HepG2 (cell line): ENCODE results near the gene SYT10. TPM values are rescaled to one million over a fixed set of nuclear protein-coding genes. Genes with fewer than 3 reads are reported as not detected.

Experiments used
- ATAC-seq: fragments of 200-7000 bp; cut with Tn5 transposase; 3 replicates; pipeline ENCODE4 v1.9.1; 2020; ENCODE audit warnings: mild to moderate bottlenecking, moderate library complexity
- BruUV-seq: library from RNA; stranded (reverse); fragments of 400-500 nt; replicated peaks from 2 replicates; lab custom pipeline; 2021; lab: Mats Ljungman, UMichigan
- CTCF ChIA-PET: fragments of 300-600 bp; formaldehyde crosslinking; extraction: SDS; loops from one replicate; lab custom pipeline; 2021; ENCODE audit warnings: low total read pairs, inconsistent platforms, low intra/inter-chr PET ratio; lab: Yijun Ruan, JAX
- POLR2A ChIA-PET: fragments of 350-600 bp; sonication (Branson Sonifier 250); formaldehyde crosslinking; loops from one replicate; lab custom pipeline; 2020; ENCODE audit warnings: antibody characterized with exemption, inconsistent platforms; lab: Yijun Ruan, JAX
- DNase-seq: peaks from one replicate; pipeline ENCODE4 v3.0.0-alpha.2; 2015; ENCODE audit warnings: low spot score
- FAIRE-seq: peaks from 3 replicates; lab custom pipeline; 2011; peaks lifted over from hg19 to GRCh38; lab: Jason Lieb, UNC
- H2AFZ ChIP-seq: one replicate; pipeline ENCODE4 v1.6.1; 2011; ENCODE audit warnings: low read length, inconsistent platforms
- H3K27ac ChIP-seq: fragments of 300-600 bp; 3 replicates; pipeline ENCODE4 v1.8.0; 2011; ENCODE audit warnings: mixed run types, mild to moderate bottlenecking, mixed read lengths, low read length, inconsistent platforms; ENCODE audit not compliant: insufficient read depth; ENCODE audit errors: extremely low read length
- H3K27me3 ChIP-seq, 2 experiments: fragments of 200-600 bp in 1 of 2; 2 replicates in 1 of 2; 3 replicates in 1 of 2; pipeline versions ENCODE4 v1.6.0 to v1.8.0; 2011; ENCODE audit warnings: low read length in 2 of 2, mild to moderate bottlenecking in 2 of 2, moderate library complexity in 2 of 2, inconsistent platforms in 1 of 2; ENCODE audit not compliant: insufficient read depth in 2 of 2, control insufficient read depth in 1 of 2
- H3K36me3 ChIP-seq, 2 experiments: fragments of 200-600 bp in 1 of 2; replicated peaks in 1 of 2; 2 replicates in 1 of 2; 3 replicates in 1 of 2; pipeline versions ENCODE4 v1.5.1 to v1.8.0; 2011; ENCODE audit warnings: low read length in 2 of 2, inconsistent platforms in 1 of 2; ENCODE audit not compliant: insufficient read depth in 2 of 2, control insufficient read depth in 1 of 2
- H3K4me1 ChIP-seq: 2 replicates; pipeline ENCODE4 v1.5.1; 2012; ENCODE audit warnings: low read length, inconsistent platforms; ENCODE audit not compliant: insufficient read depth
- H3K4me2 ChIP-seq: 2 replicates; pipeline ENCODE4 v1.6.0; 2011; ENCODE audit warnings: low read depth, low read length, inconsistent platforms
- H3K4me3 ChIP-seq, 3 experiments: fragments of 200-600 bp in 1 of 3; sonication (generic), shearing (Covaris generic) in 1 of 3; replicated peaks in 1 of 3; 2 replicates each; pipeline ENCODE4 v1.5.1; 2011 to 2016; ENCODE audit warnings: low read length in 3 of 3, inconsistent platforms in 2 of 3, low read depth in 2 of 3, mild to moderate bottlenecking in 2 of 3, control low read depth in 1 of 3, mixed read lengths in 1 of 3; ENCODE audit not compliant: insufficient read depth in 1 of 3
- H3K79me2 ChIP-seq: one replicate; pipeline ENCODE4 v1.6.1; 2011; ENCODE audit warnings: low read length, inconsistent platforms; ENCODE audit not compliant: insufficient read depth
- H3K9ac ChIP-seq: 2 replicates; pipeline ENCODE4 v1.6.0; 2011; ENCODE audit warnings: mild to moderate bottlenecking, low read depth, low read length, inconsistent platforms; ENCODE audit not compliant: insufficient read depth
- H3K9me3 ChIP-seq: 2 replicates; pipeline ENCODE4 v1.5.1; 2012; ENCODE audit warnings: mild to moderate bottlenecking, low read length
- H4K20me1 ChIP-seq: 2 replicates; pipeline ENCODE4 v1.6.0; 2011; ENCODE audit warnings: inconsistent platforms, mild to moderate bottlenecking, low read length, moderate library complexity; ENCODE audit not compliant: insufficient read depth
- AFF4 ChIP-seq: sonication (generic); formaldehyde crosslinking; IDR thresholded peaks from 2 replicates; pipeline ENCODE4 v1.4.0; 2020; ENCODE audit warnings: missing genetic modification reagents
- CC2D1A ChIP-seq: sonication (generic); formaldehyde crosslinking; IDR thresholded peaks from 2 replicates; pipeline ENCODE4 v1.8.1; 2023; ENCODE audit warnings: mild to moderate bottlenecking, missing genetic modification reagents
- CSRNP2 ChIP-seq: sonication (generic); formaldehyde crosslinking; conservative IDR thresholded peaks from 2 replicates; pipeline ENCODE4 v1.8.0; 2022; ENCODE audit warnings: low read depth, missing genetic modification reagents
- DDIT3 ChIP-seq: sonication (generic); formaldehyde crosslinking; IDR thresholded peaks from 2 replicates; pipeline ENCODE4 v1.4.0; 2020; ENCODE audit warnings: mild to moderate bottlenecking, missing genetic modification reagents
- FLYWCH1 ChIP-seq: sonication (generic); formaldehyde crosslinking; IDR thresholded peaks from 2 replicates; pipeline ENCODE4 v1.8.1; 2023; ENCODE audit warnings: mild to moderate bottlenecking, missing genetic modification reagents
- GRHL1 ChIP-seq: sonication (generic); formaldehyde crosslinking; conservative IDR thresholded peaks from 2 replicates; pipeline ENCODE4 v1.8.0; 2022; ENCODE audit warnings: missing genetic modification reagents
- HOMEZ ChIP-seq: IDR thresholded peaks from 2 replicates; pipeline ENCODE4 v1.6.1; 2016; ENCODE audit warnings: low read depth
- MTA1 ChIP-seq: sonication (generic); formaldehyde crosslinking; IDR thresholded peaks from 2 replicates; pipeline ENCODE4 v1.4.0; 2020; ENCODE audit warnings: missing genetic modification reagents, mild to moderate bottlenecking, borderline replicate concordance
- MTA3 ChIP-seq: sonication (generic); formaldehyde crosslinking; IDR thresholded peaks from 2 replicates; pipeline ENCODE4 v1.4.0; 2020; ENCODE audit warnings: missing genetic modification reagents
- NR2F2 ChIP-seq: IDR thresholded peaks from 2 replicates; pipeline ENCODE4 v1.6.1; 2012; ENCODE audit warnings: low read depth, inconsistent platforms, borderline replicate concordance
- PCBP2 ChIP-seq: fragments of 200-400 bp; formaldehyde crosslinking; optimal IDR thresholded peaks from 2 replicates; pipeline ENCODE3; 2018; ENCODE audit warnings: low read length, low read depth; ENCODE audit not compliant: poor library complexity, severe bottlenecking
- POGZ ChIP-seq: sonication (generic); formaldehyde crosslinking; IDR thresholded peaks from 2 replicates; pipeline ENCODE4 v1.4.0; 2020; ENCODE audit warnings: mild to moderate bottlenecking, missing genetic modification reagents
- TCF12 ChIP-seq, 2 experiments: fragments of 450-650 bp in 1 of 2; sonication (generic) in 1 of 2; formaldehyde crosslinking in 1 of 2; IDR thresholded peaks; 2 replicates each; pipeline versions ENCODE4 v1.6.1 to v1.8.0; 2017 to 2022; ENCODE audit warnings: antibody characterized with exemption in 1 of 2, mild to moderate bottlenecking in 1 of 2, missing genetic modification reagents in 1 of 2, moderate library complexity in 1 of 2
- YEATS4 ChIP-seq: sonication (generic); formaldehyde crosslinking; IDR thresholded peaks from 2 replicates; pipeline ENCODE4 v1.4.0; 2020; ENCODE audit warnings: missing genetic modification reagents, borderline replicate concordance
- ZBTB7B ChIP-seq: sonication (generic); formaldehyde crosslinking; IDR thresholded peaks from 2 replicates; pipeline ENCODE4 v1.4.0; 2020; ENCODE audit warnings: missing genetic modification reagents
- ZNF343 ChIP-seq: sonication (generic); formaldehyde crosslinking; IDR thresholded peaks from 2 replicates; pipeline ENCODE4 v1.4.0; 2020; ENCODE audit warnings: mild to moderate bottlenecking, missing genetic modification reagents
- ZSCAN20 ChIP-seq: sonication (generic); formaldehyde crosslinking; IDR thresholded peaks from 2 replicates; pipeline ENCODE4 v1.4.0; 2020; ENCODE audit warnings: missing genetic modification reagents, mild to moderate bottlenecking, borderline replicate concordance
- WGBS: methylation state at CpG from one replicate; pipeline ENCODE4 v1.1.6; 2017; ENCODE audit warnings: low lambda C conversion rate; 5-methylcytosine and 5-hydroxymethylcytosine counted together
- in situ Hi-C: cut with HindIII; loops from 2 replicates; pipeline ENCODE4 v1.10.0; 2017; ENCODE audit warnings: low pct_unique_long_range_greater_than_20kb; ENCODE audit not compliant: extremely low pct_ligation_motif_present
- intact Hi-C: fragments of 100-400 bp; cut with micrococcal nuclease; formaldehyde crosslinking; loops from one replicate; pipeline ENCODE4 v1.10.0; 2022; ENCODE audit not compliant: unreplicated experiment
- polyA plus RNA-seq, 8 experiments: library from polyadenylated mRNA; depleted of rRNA in 3 of 8; stranded (reverse) in 7 of 8; unstranded in 1 of 8; fragments of >200 nt; fragmentation: Illumina TruSeq in 4 of 8; extraction: Trizol in 4 of 8; gene quantifications; 2 replicates each; pipeline versions ENCODE4 v1.2.1 to v1.2.3, GENCODE V29; 2011 to 2016; ENCODE audit warnings: low read depth in 4 of 8, missing spikeins in 1 of 8, mixed read lengths in 1 of 8; ENCODE audit not compliant: insufficient read depth in 1 of 8
- total RNA-seq, 5 experiments: library from RNA; depleted of rRNA; stranded (reverse); fragments of >200 nt; fragmentation: Illumina TruSeq; extraction: Trizol; gene quantifications; 2 replicates each; pipeline ENCODE4 v1.2.3, GENCODE V29; 2016; ENCODE audit warnings: low read depth in 1 of 5

The SYT10 gene
- total and polyA plus RNA-seq, 2 of the 13 experiments (the other 11 are each of a cell fraction or from before 2014, with no cell fraction given) = not detected

- no peak for FAIRE-seq
- BruUV-seq = no TSS peak
These were observed 8.0 kb downstream of the SYT10 start for GRCh38 chr12:33431648-33432047.

More at GRCh38 chr12:33431648-33432047, 8.0 kb downstream of the SYT10 start:
- no peaks in the 10 kb centered on the region for H3K9me3 ChIP-seq
- no peaks in the 10 kb centered on the region for H3K36me3 ChIP-seq
- no peaks in the 10 kb centered on the region for H4K20me1 ChIP-seq
- H3K79me2 ChIP-seq = no peaks in the 10 kb centered on the region
- ATAC-seq (no peak), DNase-seq (no peak)
- no peak overlapping the region for H3K27ac ChIP-seq
- no peak overlapping the region for H3K9ac ChIP-seq
- H3K27me3 ChIP-seq = no peaks in the 10 kb centered on the region
- in situ Hi-C loops = no loop called here
- ChIA-PET POLR2A (no interaction called here), CTCF (no interaction called here)
- WGBS = 53% methylated on average over 1 of the region's 1 CpG
- no peaks in the 10 kb centered on the region for H3K4me1 ChIP-seq
- intact Hi-C loops = no loop called here
- no peak overlapping the region for H2AFZ ChIP-seq
- H3K4me3 ChIP-seq = no peak overlapping the region
- TF ChIP-seq GRHL1 (CRISPR knock-in tag) = no peak
- TF ChIP-seq MTA1 (CRISPR knock-in tag) = no peak
- no peak for TF ChIP-seq AFF4 (CRISPR knock-in tag)
- TF ChIP-seq ZBTB7B (CRISPR knock-in tag) = no peak
- TF ChIP-seq DDIT3 (CRISPR knock-in tag) = no peak
- TF ChIP-seq CC2D1A (CRISPR knock-in tag) = no peak
- no peak for TF ChIP-seq HOMEZ (CRISPR knock-in tag)
- TF ChIP-seq TCF12 (IDR thresholded peaks at IDR 0.05) = no peak
- no peak for TF ChIP-seq TCF12 (CRISPR knock-in tag; IDR thresholded peaks at IDR 0.05)
- TF ChIP-seq NR2F2 = no peak
- no peak for TF ChIP-seq YEATS4 (CRISPR knock-in tag)
- TF ChIP-seq ZSCAN20 (CRISPR knock-in tag) = no peak
- no peak for TF ChIP-seq POGZ (CRISPR knock-in tag)
- no peak for TF ChIP-seq CSRNP2
- no peak for TF ChIP-seq ZNF343 (CRISPR knock-in tag)
- TF ChIP-seq FLYWCH1 = no peak
- no peak for TF ChIP-seq PCBP2
- no peak for TF ChIP-seq MTA3
- H3K4me2 ChIP-seq = no peak overlapping the region
